ENCODE results near the gene INAFM2. TPM values are rescaled to one million over a fixed set of nuclear protein-coding genes. Genes with fewer than 3 reads are reported as not detected.

The INAFM2 gene
- total RNA-seq = 14.7 and 15.4 TPM in 2 replicates

DNA sequence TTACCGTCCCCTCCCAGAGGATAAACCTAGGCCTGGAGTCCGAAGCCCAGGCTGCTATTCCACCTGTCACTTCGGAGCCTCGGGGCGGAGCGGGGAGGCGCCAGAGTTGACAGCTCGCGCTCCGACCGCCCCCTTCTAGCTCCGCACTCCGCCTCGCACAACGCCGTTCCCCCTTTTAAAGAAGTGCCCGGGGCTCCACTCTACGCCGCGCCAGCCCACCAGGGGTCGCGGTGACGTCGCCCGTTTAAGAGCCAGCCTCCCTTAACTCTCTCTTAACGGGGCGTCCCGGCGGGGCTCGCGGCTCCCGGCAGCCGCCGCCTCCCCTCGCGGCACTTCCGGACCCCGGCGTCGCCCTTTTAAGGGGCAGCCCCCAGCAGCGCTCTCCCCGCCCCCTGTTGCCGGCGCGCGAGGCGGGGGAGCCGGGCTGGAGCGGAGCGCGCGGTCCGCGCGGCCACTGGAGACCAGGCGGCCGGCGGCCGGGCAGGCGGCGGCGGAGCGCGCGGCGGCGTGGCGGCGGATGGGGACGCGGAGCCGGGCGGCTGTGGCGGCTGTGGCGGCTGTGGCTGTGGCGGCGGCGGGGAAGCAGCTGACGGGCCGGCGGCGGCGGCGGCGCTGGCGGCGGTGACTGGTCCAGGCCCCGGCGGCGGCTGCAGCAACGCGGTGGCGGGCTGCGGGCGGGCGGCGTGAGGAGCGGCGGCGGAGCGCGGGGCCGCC is at the start of gene INAFM2:
Gene INAFM2 (plus strand): TSS at position 454 of the 714 bp plus-strand sequence. CDS start 364 bp downstream, outside the sequence.

DNA sequence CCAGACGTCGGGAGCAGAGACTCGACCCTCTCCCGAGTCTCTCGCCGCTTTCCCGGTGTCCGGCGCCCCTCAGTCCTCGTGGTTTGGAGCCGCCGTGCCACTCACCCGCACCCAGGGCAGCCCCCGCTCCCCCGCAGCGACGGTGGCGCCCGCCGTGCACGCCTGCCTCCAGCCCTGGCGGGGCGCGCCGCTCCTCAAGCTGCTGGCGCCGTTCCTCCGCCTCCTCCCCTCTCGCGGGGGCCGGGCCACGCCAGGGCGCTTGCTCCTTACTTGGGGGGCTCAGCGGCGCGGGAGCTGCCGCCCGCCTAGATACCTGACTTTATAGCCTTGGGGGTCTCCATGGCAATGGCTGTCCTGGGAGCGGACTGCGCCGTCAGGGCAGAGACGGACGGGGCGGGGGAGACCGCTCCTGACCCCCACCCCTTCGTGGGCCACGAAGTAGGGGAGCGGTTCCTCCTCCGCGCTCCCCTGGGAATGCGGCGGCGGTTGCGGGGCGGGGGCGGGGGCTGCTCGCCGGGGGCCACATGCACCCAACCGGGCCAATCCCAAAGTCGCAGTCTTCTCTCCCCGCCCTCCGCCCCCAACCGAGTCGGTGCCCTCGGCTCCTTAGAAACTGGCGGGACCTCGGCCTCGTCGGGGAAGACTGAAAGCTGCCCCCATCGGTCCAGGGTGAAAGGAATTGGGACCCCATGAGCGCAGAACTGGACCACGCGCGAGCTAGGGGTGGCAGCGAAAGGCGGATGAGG is 40.5 kb upstream of the INAFM2 start, which contains the start of gene ANKRD63:
Gene ANKRD63 (minus strand): TSS at position 196 of the 746 bp plus-strand sequence. CDS start 478 bp downstream, outside the sequence.

DNA sequence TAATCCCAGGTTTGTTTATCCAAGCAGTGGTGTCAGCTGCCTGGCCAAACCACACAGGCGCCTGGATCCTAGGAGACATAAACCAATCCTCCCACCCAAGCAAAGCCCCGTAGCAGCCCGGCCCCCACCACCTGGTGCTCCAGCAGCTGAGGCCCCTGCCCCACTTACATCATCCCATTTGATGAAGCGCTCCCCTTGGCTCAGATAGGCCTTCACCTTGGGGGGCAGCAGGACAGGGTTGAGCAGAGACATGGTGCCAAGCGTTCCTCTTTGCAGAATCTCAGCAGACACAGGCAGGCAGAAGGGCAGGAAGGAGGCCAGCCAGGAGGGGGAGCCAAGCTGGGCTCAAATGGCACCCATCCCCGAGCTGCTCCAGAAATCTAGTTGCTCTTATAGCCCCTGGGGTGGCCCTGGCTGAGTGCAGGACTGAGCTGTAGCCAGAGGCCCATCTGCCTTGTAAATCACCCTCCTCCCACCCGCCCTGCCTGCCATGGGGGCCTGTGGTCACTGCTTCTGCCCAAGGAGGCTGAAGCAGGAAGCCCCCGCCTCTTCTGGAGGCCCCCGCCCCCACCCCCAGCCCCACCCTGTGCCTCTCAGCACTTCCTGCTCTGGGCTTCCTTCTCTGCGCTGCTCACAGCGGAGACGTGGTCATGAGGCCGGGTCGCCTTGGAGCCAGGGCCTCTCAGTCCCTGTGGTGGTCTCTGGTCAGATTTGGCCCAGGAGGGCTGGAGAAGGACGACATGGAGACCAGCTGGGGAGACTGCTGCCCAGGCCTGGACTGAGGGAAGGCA is 15.9 kb upstream of the INAFM2 start, which contains the start of gene PLCB2:
Gene PLCB2 (minus strand): TSS at position 515 of the 791 bp plus-strand sequence. CDS start 263 bp downstream, at position 252.

DNA sequence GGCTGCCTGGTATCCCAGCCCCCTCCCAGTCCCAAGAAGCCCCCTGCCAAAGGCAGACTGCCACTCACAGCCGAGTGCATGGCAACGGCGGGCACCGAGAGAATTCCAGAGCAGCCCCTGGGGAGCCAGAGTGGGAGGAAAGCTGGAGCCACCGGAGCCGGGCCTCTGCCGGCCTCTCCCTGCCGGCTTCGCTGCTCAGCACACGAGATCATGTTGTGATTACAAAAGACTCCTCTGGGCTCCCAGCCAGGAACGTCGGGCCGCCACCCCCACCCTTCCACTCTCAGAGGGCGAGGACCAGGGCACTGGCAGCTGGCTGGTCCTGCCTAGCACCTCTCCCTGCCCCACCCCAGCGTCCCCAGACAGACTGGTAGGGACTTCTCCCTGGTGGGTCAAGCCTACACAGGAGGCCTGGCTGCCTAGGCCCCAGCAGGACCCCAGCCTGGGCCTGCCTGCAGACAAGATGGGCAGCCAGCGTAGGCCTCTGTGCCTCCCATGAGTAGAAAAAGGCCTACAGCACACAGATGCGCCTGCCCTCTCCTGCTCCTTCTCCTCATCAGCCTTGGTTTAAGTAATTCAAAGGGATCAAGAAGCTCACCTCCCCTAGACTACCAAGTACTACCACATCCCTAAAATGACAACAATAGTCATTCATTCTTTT is 17.4 kb downstream of the INAFM2 start, which contains the start of gene CCDC9B:
Gene CCDC9B (minus strand): TSS at position 200 of the 661 bp plus-strand sequence. CDS start 120 bp downstream, at position 80.

DNA sequence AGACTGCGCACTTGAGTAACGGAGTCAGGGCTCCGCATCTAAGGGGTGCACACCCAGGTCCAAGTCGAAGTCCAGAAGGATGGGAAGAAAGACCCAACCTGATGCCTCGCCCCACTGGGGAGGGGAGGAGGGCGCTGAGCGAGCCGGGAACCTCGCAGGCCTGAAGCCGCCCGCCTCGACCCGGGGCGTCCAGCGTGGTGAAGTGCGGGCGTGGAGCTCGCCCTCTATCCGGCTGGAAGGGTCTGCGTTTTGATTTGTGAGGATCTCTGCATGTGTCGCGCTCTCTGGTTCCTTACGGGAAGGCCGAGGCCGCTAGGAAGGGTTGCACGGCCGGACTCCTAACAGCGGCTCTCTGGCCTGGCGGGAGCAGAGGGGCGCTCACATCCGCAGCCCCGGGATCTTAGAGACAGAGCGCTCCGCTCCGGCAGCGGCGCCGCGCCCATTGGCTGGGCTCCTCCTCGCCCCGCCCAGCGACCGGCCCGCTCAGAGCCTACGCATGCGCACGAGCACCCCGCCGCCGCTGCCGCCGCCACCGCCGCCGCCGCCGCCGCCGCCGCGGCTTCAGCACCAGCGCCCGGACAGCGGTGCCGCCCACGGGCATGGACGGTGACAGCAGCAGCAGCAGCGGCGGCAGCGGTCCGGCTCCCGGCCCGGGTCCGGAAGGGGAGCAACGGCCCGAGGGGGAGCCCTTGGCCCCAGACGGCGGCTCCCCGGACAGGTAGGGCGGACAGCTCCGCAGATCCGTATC is 34.4 kb downstream of the INAFM2 start, which contains the start of gene DISP2:
Gene DISP2 (plus strand): TSS at position 497 of the 748 bp plus-strand sequence. CDS start 103 bp downstream, at position 600.

Other genes with a start within 250 kb of the INAFM2 start
- gene BMF, start 214.8 kb upstream of the INAFM2 start, total RNA-seq = 0.04 and 0.08 TPM in 2 replicates
- gene BUB1B, start 162.6 kb upstream of the INAFM2 start, total RNA-seq = 9.1 and 30.6 TPM in 2 replicates
- gene PAK6, start 84.6 kb upstream of the INAFM2 start, total RNA-seq = 21.0 and 21.7 TPM in 2 replicates
- gene ANKRD63, start 40.6 kb upstream of the INAFM2 start, total RNA-seq = not detected in 2 replicates
- gene PLCB2, start 15.8 kb upstream of the INAFM2 start, total RNA-seq = 1.3 and 1.6 TPM in 2 replicates
- 3.9 and 8.0 TPM in 2 replicates for gene CCDC9B, start 17.2 kb downstream of the INAFM2 start, total RNA-seq
- not detected in 2 replicates for gene PHGR1, start 27.3 kb downstream of the INAFM2 start, total RNA-seq
- gene DISP2, start 34.5 kb downstream of the INAFM2 start, total RNA-seq = 0.94 and 1.4 TPM in 2 replicates
- gene KNSTRN, start 59.0 kb downstream of the INAFM2 start, total RNA-seq = 32.8 and 79.5 TPM in 2 replicates
- 19.7 and 25.9 TPM in 2 replicates for gene IVD, start 82.1 kb downstream of the INAFM2 start, total RNA-seq
- 10.1 and 12.2 TPM in 2 replicates for gene BAHD1, start 117.3 kb downstream of the INAFM2 start, total RNA-seq
- 7.9 and 8.6 TPM in 2 replicates for gene CHST14, start 147.3 kb downstream of the INAFM2 start, total RNA-seq
- gene CCDC32, start 241.3 kb downstream of the INAFM2 start, total RNA-seq = 16.8 and 22.9 TPM in 2 replicates
- gene RPUSD2, start 245.6 kb downstream of the INAFM2 start, total RNA-seq = 13.4 and 18.7 TPM in 2 replicates

Measured in hair follicular keratinocyte (primary cell).